Smooth muscle cell (in vitro differentiated cells): Measurements from ENCODE around the gene SLC1A1. TPM values are rescaled to one million over a fixed set of nuclear protein-coding genes. Genes with fewer than 3 reads are reported as not detected.

Experiments
- DNase-seq: peaks from one replicate; lab custom pipeline; 2025; ENCODE audit not compliant: unreplicated experiment; lab: John Stamatoyannopoulos, UW
- H2AFZ ChIP-seq: fragments of 200-600 bp; sonication (generic); 2 replicates; pipeline ENCODE4 v1.6.0; 2016; ENCODE audit warnings: antibody characterized with exemption, low read depth, mild to moderate bottlenecking
- H3F3A ChIP-seq: fragments of 200-600 bp; sonication (generic); 2 replicates; pipeline ENCODE4 v1.6.0; 2017; ENCODE audit warnings: antibody characterized with exemption, low read depth
- H3K27ac ChIP-seq: fragments of 200-600 bp; sonication (generic); 2 replicates; pipeline ENCODE4 v1.5.1; 2016; ENCODE audit warnings: low read depth, mild to moderate bottlenecking
- H3K27me3 ChIP-seq: fragments of 200-600 bp; sonication (generic); 2 replicates; pipeline ENCODE4 v1.6.1; 2016; ENCODE audit warnings: low read depth, mild to moderate bottlenecking
- H3K36me3 ChIP-seq: fragments of 200-600 bp; sonication (generic); 2 replicates; pipeline ENCODE4 v1.5.1; 2016; ENCODE audit warnings: low read depth
- H3K4me1 ChIP-seq: fragments of 200-600 bp; sonication (generic); 2 replicates; pipeline ENCODE4 v1.5.1; 2016; ENCODE audit warnings: low read depth
- H3K4me2 ChIP-seq: fragments of 200-600 bp; sonication (generic); 2 replicates; pipeline ENCODE4 v1.6.0; 2016; ENCODE audit warnings: mild to moderate bottlenecking
- H3K4me3 ChIP-seq: fragments of 200-600 bp; sonication (generic); 2 replicates; pipeline ENCODE4 v1.5.1; 2016; ENCODE audit warnings: mild to moderate bottlenecking
- H3K79me2 ChIP-seq: fragments of 200-600 bp; sonication (generic); 2 replicates; pipeline ENCODE4 v1.6.0; 2016; ENCODE audit warnings: low read depth, mild to moderate bottlenecking
- H3K9ac ChIP-seq: fragments of 200-600 bp; sonication (generic); 2 replicates; pipeline ENCODE4 v1.6.0; 2016; ENCODE audit warnings: low read depth
- H3K9me3 ChIP-seq: fragments of 200-600 bp; sonication (generic); replicated peaks from 2 replicates; pipeline ENCODE4 v1.5.1; 2016; ENCODE audit warnings: low read depth
- H4K20me1 ChIP-seq: fragments of 200-600 bp; sonication (generic); 2 replicates; pipeline ENCODE4 v1.6.0; 2016; ENCODE audit warnings: low read depth
- WGBS: methylation state at CpG from one replicate; pipeline ENCODE4 v1.1.7; 2016; ENCODE audit warnings: low lambda C conversion rate; 5-methylcytosine and 5-hydroxymethylcytosine counted together
- polyA plus RNA-seq: library from polyadenylated mRNA; unstranded; fragments of >200 nt; fragmentation: Nextera tagmentation; extraction: Ambion mirVana; gene quantifications from 2 replicates; pipeline ENCODE4 v1.2.1, GENCODE V29; 2016
- total RNA-seq: library from RNA; depleted of rRNA; stranded (reverse); fragments of >200 nt; gene quantifications from 2 replicates; pipeline ENCODE4 v1.2.3, GENCODE V29; 2014
- TF ChIP-seq, protein P1 (sequence below): fragments of 200-600 bp; sonication (generic); IDR thresholded peaks from 2 replicates; pipeline ENCODE4 v1.5.1; 2017; ENCODE audit warnings: borderline replicate concordance, mild to moderate bottlenecking, antibody characterized with exemption; ENCODE audit not compliant: insufficient read depth, poor library complexity, severe bottlenecking

SLC1A1 gene
- total and polyA plus RNA-seq, 2 experiments from 2014 or later = 11.3 to 15.6 TPM

GRCh38 chr9:4569101-4569500 lies 78.8 kb downstream of the SLC1A1 start:
- Histone ChIP-seq H3K4me1 (no peaks in the 10 kb centered on the region), H3K4me2 (no peak overlapping the region), H3K4me3 (no peak overlapping the region), H3F3A (no peaks in the 10 kb centered on the region), H3K79me2 (no peaks in the 10 kb centered on the region), H3K9ac (no peak overlapping the region), H3K36me3 (no peaks in the 10 kb centered on the region), H2AFZ (no peak overlapping the region), H3K27ac (no peak overlapping the region), H4K20me1 (no peaks in the 10 kb centered on the region), H3K27me3 (no peaks in the 10 kb centered on the region), H3K9me3 (no peaks in the 10 kb centered on the region)
- no peak for DNase-seq
- TF ChIP-seq, protein P1, sequence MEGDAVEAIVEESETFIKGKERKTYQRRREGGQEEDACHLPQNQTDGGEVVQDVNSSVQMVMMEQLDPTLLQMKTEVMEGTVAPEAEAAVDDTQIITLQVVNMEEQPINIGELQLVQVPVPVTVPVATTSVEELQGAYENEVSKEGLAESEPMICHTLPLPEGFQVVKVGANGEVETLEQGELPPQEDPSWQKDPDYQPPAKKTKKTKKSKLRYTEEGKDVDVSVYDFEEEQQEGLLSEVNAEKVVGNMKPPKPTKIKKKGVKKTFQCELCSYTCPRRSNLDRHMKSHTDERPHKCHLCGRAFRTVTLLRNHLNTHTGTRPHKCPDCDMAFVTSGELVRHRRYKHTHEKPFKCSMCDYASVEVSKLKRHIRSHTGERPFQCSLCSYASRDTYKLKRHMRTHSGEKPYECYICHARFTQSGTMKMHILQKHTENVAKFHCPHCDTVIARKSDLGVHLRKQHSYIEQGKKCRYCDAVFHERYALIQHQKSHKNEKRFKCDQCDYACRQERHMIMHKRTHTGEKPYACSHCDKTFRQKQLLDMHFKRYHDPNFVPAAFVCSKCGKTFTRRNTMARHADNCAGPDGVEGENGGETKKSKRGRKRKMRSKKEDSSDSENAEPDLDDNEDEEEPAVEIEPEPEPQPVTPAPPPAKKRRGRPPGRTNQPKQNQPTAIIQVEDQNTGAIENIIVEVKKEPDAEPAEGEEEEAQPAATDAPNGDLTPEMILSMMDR = no peak

GRCh38 chr9:4572184-4572826 lies 82.0 kb downstream of the SLC1A1 start:
- Histone ChIP-seq H3K4me3 (no peak overlapping the region), H3K4me1 (no peaks in the 10 kb centered on the region), H3K27ac (no peak overlapping the region), H3K9me3 (no peaks in the 10 kb centered on the region), H3K4me2 (no peak overlapping the region), H3F3A (no peaks in the 10 kb centered on the region), H3K36me3 (no peaks in the 10 kb centered on the region), H3K79me2 (no peaks in the 10 kb centered on the region), H3K27me3 (no peaks in the 10 kb centered on the region), H2AFZ (no peak overlapping the region), H3K9ac (no peak overlapping the region), H4K20me1 (no peaks in the 10 kb centered on the region)
- 85% methylated on average over 5 of the region's 5 CpGs for WGBS
- TF ChIP-seq, protein P1 = no peak
- no peak for DNase-seq

GRCh38 chr9:4573176-4573575 lies 82.9 kb downstream of the SLC1A1 start:
- Histone ChIP-seq H3F3A (no peaks in the 10 kb centered on the region), H3K4me3 (no peak overlapping the region), H3K27me3 (no peaks in the 10 kb centered on the region), H3K36me3 (no peaks in the 10 kb centered on the region), H3K9ac (no peak overlapping the region), H3K4me2 (no peak overlapping the region), H3K4me1 (no peaks in the 10 kb centered on the region), H3K9me3 (no peaks in the 10 kb centered on the region), H3K79me2 (no peaks in the 10 kb centered on the region), H4K20me1 (no peaks in the 10 kb centered on the region), H2AFZ (no peak overlapping the region), H3K27ac (no peak overlapping the region)
- TF ChIP-seq, protein P1 = no peak
- no peak for DNase-seq
- WGBS = 82% methylated on average over 4 of the region's 4 CpGs
